HEK293 (cell line): ENCODE measurements around the gene COL9A2.
A peak's percentile ranks its signal among the peaks of the same experiment; 100 is the strongest.

Source experiments
- GLI4 ChIP-seq: fragments of 450-650 bp; formaldehyde crosslinking; IDR thresholded peaks from 2 replicates; pipeline ENCODE4 v1.5.1; 2016; ENCODE audit warnings: missing biosample characterization, missing genetic modification characterization
- HOXA7 ChIP-seq: sonication (generic); formaldehyde crosslinking; IDR thresholded peaks from 2 replicates; pipeline ENCODE4 v1.8.1; 2022; ENCODE audit warnings: missing genetic modification reagents, borderline replicate concordance
- RBAK ChIP-seq: fragments of 450-650 bp; formaldehyde crosslinking; IDR thresholded peaks from 2 replicates; pipeline ENCODE4 v1.5.1; 2016; ENCODE audit warnings: missing biosample characterization, missing genetic modification characterization
- SALL2 ChIP-seq: fragments of 450-650 bp; formaldehyde crosslinking; IDR thresholded peaks from 2 replicates; pipeline ENCODE4 v1.5.0; 2017; ENCODE audit warnings: missing biosample characterization, mild to moderate bottlenecking, missing genetic modification characterization, borderline replicate concordance
- SCRT2 ChIP-seq: fragments of 450-650 bp; formaldehyde crosslinking; IDR thresholded peaks from 2 replicates; pipeline ENCODE4 v1.5.1; 2016; ENCODE audit warnings: missing biosample characterization, missing genetic modification characterization
- ZBTB8A ChIP-seq: fragments of 450-650 bp; formaldehyde crosslinking; IDR thresholded peaks from 2 replicates; pipeline ENCODE4 v1.5.1; 2016; ENCODE audit warnings: missing biosample characterization, missing genetic modification characterization
- ZFHX2 ChIP-seq: fragments of 450-650 bp; formaldehyde crosslinking; conservative IDR thresholded peaks from 2 replicates; pipeline ENCODE4 v1.5.1; 2016; ENCODE audit warnings: missing biosample characterization, missing genetic modification characterization
- ZNF138 ChIP-seq: fragments of 450-650 bp; formaldehyde crosslinking; IDR thresholded peaks from 2 replicates; pipeline ENCODE4 v1.5.1; 2016; ENCODE audit warnings: missing biosample characterization, missing genetic modification characterization, borderline replicate concordance
- ZNF354C ChIP-seq: fragments of 450-650 bp; formaldehyde crosslinking; IDR thresholded peaks from 2 replicates; pipeline ENCODE4 v1.5.1; 2016; ENCODE audit warnings: missing biosample characterization, missing genetic modification characterization, low read depth, borderline replicate concordance
- ZNF391 ChIP-seq: fragments of 450-650 bp; formaldehyde crosslinking; IDR thresholded peaks from 2 replicates; pipeline ENCODE4 v1.5.1; 2016; ENCODE audit warnings: low read depth, missing biosample characterization, missing genetic modification characterization, borderline replicate concordance
- ZNF544 ChIP-seq: fragments of 450-650 bp; formaldehyde crosslinking; IDR thresholded peaks from 2 replicates; pipeline ENCODE4 v1.5.0; 2017; ENCODE audit warnings: missing biosample characterization, missing genetic modification characterization
- ZNF621 ChIP-seq: fragments of 450-650 bp; formaldehyde crosslinking; IDR thresholded peaks from 2 replicates; pipeline ENCODE4 v1.5.1; 2017; ENCODE audit warnings: missing biosample characterization, missing genetic modification characterization
- ZNF626 ChIP-seq: fragments of 450-650 bp; sonication (Bioruptor Pico); formaldehyde crosslinking; IDR thresholded peaks from 2 replicates; pipeline ENCODE4 v1.5.1; 2018; ENCODE audit warnings: missing biosample characterization, missing genetic modification characterization, inconsistent platforms
- ZNF660 ChIP-seq: fragments of 450-650 bp; IDR thresholded peaks from 2 replicates; pipeline ENCODE4 v1.5.1; 2018; ENCODE audit warnings: missing biosample characterization, mild to moderate bottlenecking, missing genetic modification characterization
- ZNF677 ChIP-seq: fragments of 450-650 bp; IDR thresholded peaks from 2 replicates; pipeline ENCODE4 v1.5.0; 2018; ENCODE audit warnings: missing biosample characterization, mild to moderate bottlenecking, missing genetic modification characterization, moderate library complexity
- ZNF785 ChIP-seq: fragments of 450-650 bp; formaldehyde crosslinking; IDR thresholded peaks from 2 replicates; pipeline ENCODE4 v1.5.1; 2016; ENCODE audit warnings: missing biosample characterization, missing genetic modification characterization
- ZNF791 ChIP-seq: fragments of 450-650 bp; formaldehyde crosslinking; IDR thresholded peaks from 2 replicates; pipeline ENCODE4 v1.5.1; 2016; ENCODE audit warnings: missing biosample characterization, missing genetic modification characterization
- ZNF843 ChIP-seq: fragments of 450-650 bp; formaldehyde crosslinking; IDR thresholded peaks from 2 replicates; pipeline ENCODE4 v1.5.1; 2016; ENCODE audit warnings: missing biosample characterization, missing genetic modification characterization
- TF ChIP-seq, protein P1 (sequence below): fragments of 450-650 bp; IDR thresholded peaks from 2 replicates; pipeline ENCODE4 v1.5.1; 2018; ENCODE audit warnings: missing biosample characterization, mild to moderate bottlenecking, missing genetic modification characterization
- TF ChIP-seq, protein P2 (sequence below): fragments of 450-650 bp; IDR thresholded peaks from 2 replicates; pipeline ENCODE4 v1.5.1; 2018; ENCODE audit warnings: missing biosample characterization, missing genetic modification characterization
- TF ChIP-seq, protein P3 (sequence below): fragments of 450-650 bp; formaldehyde crosslinking; IDR thresholded peaks from 2 replicates; pipeline ENCODE4 v1.5.1; 2017; ENCODE audit warnings: missing biosample characterization, missing genetic modification characterization
- TF ChIP-seq, protein P4 (sequence below): fragments of 450-650 bp; formaldehyde crosslinking; IDR thresholded peaks from 2 replicates; pipeline ENCODE4 v1.5.1; 2016; ENCODE audit warnings: missing biosample characterization, missing genetic modification characterization
- TF ChIP-seq, protein P5 (sequence below): fragments of 450-650 bp; formaldehyde crosslinking; IDR thresholded peaks from 2 replicates; pipeline ENCODE4 v1.5.0; 2017; ENCODE audit warnings: missing biosample characterization, missing genetic modification characterization, borderline replicate concordance
- TF ChIP-seq, protein P6 (sequence below): fragments of 450-650 bp; formaldehyde crosslinking; IDR thresholded peaks from 2 replicates; pipeline ENCODE4 v1.5.1; 2016; ENCODE audit warnings: missing biosample characterization, missing genetic modification characterization

COL9A2 gene

DNA sequence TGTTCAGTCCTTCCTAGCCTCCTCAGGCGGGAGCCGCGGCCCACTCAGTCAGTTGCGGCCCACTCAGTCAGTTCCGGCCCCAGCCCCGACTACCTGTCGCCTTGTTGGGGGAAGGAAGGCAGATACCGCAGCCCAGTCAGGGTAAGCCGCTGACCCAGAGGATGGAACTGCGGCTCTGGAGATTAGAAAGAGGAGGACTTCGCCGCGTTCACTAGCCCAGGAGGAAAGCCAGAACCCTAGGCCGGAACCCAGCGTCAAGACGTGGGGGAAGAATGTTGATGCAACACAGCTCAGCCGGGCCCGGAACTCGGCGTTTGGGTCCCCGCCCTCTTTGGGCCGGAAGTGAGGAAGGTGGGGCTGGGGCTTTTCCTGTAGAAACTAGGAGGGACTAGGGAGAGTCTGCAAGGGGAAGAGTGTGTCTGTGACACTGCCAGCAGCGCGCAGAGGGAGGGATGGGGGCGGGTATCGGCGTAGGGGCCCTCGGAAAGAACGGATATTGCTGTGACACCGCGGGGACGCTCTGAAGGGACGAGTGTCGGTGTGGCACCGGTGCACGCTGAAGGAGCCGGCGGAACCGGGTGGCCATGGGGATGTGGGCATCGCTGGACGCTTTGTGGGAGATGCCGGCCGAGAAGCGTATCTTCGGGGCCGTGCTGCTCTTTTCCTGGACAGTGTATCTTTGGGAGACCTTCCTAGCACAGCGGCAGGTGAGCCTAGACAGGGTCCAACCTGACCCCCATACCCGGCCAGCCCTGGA is 59.2 kb downstream of the COL9A2 start, which contains the start of gene ZMPSTE24 (continued):
- TF ChIP-seq ZNF138 (tag by site-specific recombination) (no peak), ZNF791 (tag by site-specific recombination) (no peak), HOXA7 (CRISPR knock-in tag) (no peak), ZNF660 (tag by site-specific recombination) (peak; percentile 99), SCRT2 (peak; percentile 88), ZNF621 (tag by site-specific recombination) (no peak), ZNF354C (tag by site-specific recombination) (no peak), ZNF785 (tag by site-specific recombination) (peak; percentile 84), SALL2 (tag by site-specific recombination) (no peak), ZNF843 (peak; percentile 86), ZBTB8A (tag by site-specific recombination) (peak; percentile 74; the same call in 1 of the 2 replicates), ZNF544 (no peak; the same call in 1 of the 2 replicates), ZNF677 (tag by site-specific recombination) (no peak), RBAK (tag by site-specific recombination) (no peak), ZNF626 (tag by site-specific recombination) (no peak), GLI4 (peak; percentile 98), ZFHX2 (tag by site-specific recombination) (peak; percentile 91), ZNF391 (tag by site-specific recombination) (peak; percentile 99)
- TF ChIP-seq, protein P1, sequence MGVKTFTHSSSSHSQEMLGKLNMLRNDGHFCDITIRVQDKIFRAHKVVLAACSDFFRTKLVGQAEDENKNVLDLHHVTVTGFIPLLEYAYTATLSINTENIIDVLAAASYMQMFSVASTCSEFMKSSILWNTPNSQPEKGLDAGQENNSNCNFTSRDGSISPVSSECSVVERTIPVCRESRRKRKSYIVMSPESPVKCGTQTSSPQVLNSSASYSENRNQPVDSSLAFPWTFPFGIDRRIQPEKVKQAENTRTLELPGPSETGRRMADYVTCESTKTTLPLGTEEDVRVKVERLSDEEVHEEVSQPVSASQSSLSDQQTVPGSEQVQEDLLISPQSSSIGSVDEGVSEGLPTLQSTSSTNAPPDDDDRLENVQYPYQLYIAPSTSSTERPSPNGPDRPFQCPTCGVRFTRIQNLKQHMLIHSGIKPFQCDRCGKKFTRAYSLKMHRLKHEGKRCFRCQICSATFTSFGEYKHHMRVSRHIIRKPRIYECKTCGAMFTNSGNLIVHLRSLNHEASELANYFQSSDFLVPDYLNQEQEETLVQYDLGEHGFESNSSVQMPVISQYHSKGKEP (tag by site-specific recombination) = peak; percentile 84
- TF ChIP-seq, protein P2, sequence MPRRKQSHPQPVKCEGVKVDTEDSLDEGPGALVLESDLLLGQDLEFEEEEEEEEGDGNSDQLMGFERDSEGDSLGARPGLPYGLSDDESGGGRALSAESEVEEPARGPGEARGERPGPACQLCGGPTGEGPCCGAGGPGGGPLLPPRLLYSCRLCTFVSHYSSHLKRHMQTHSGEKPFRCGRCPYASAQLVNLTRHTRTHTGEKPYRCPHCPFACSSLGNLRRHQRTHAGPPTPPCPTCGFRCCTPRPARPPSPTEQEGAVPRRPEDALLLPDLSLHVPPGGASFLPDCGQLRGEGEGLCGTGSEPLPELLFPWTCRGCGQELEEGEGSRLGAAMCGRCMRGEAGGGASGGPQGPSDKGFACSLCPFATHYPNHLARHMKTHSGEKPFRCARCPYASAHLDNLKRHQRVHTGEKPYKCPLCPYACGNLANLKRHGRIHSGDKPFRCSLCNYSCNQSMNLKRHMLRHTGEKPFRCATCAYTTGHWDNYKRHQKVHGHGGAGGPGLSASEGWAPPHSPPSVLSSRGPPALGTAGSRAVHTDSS = peak; percentile 78
- TF ChIP-seq, protein P3, sequence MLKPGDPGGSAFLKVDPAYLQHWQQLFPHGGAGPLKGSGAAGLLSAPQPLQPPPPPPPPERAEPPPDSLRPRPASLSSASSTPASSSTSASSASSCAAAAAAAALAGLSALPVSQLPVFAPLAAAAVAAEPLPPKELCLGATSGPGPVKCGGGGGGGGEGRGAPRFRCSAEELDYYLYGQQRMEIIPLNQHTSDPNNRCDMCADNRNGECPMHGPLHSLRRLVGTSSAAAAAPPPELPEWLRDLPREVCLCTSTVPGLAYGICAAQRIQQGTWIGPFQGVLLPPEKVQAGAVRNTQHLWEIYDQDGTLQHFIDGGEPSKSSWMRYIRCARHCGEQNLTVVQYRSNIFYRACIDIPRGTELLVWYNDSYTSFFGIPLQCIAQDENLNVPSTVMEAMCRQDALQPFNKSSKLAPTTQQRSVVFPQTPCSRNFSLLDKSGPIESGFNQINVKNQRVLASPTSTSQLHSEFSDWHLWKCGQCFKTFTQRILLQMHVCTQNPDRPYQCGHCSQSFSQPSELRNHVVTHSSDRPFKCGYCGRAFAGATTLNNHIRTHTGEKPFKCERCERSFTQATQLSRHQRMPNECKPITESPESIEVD (tag by site-specific recombination) = no peak
- TF ChIP-seq, protein P4, sequence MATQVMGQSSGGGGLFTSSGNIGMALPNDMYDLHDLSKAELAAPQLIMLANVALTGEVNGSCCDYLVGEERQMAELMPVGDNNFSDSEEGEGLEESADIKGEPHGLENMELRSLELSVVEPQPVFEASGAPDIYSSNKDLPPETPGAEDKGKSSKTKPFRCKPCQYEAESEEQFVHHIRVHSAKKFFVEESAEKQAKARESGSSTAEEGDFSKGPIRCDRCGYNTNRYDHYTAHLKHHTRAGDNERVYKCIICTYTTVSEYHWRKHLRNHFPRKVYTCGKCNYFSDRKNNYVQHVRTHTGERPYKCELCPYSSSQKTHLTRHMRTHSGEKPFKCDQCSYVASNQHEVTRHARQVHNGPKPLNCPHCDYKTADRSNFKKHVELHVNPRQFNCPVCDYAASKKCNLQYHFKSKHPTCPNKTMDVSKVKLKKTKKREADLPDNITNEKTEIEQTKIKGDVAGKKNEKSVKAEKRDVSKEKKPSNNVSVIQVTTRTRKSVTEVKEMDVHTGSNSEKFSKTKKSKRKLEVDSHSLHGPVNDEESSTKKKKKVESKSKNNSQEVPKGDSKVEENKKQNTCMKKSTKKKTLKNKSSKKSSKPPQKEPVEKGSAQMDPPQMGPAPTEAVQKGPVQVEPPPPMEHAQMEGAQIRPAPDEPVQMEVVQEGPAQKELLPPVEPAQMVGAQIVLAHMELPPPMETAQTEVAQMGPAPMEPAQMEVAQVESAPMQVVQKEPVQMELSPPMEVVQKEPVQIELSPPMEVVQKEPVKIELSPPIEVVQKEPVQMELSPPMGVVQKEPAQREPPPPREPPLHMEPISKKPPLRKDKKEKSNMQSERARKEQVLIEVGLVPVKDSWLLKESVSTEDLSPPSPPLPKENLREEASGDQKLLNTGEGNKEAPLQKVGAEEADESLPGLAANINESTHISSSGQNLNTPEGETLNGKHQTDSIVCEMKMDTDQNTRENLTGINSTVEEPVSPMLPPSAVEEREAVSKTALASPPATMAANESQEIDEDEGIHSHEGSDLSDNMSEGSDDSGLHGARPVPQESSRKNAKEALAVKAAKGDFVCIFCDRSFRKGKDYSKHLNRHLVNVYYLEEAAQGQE (tag by site-specific recombination) = no peak; the same call in none of the 2 replicates
- TF ChIP-seq, protein P5, sequence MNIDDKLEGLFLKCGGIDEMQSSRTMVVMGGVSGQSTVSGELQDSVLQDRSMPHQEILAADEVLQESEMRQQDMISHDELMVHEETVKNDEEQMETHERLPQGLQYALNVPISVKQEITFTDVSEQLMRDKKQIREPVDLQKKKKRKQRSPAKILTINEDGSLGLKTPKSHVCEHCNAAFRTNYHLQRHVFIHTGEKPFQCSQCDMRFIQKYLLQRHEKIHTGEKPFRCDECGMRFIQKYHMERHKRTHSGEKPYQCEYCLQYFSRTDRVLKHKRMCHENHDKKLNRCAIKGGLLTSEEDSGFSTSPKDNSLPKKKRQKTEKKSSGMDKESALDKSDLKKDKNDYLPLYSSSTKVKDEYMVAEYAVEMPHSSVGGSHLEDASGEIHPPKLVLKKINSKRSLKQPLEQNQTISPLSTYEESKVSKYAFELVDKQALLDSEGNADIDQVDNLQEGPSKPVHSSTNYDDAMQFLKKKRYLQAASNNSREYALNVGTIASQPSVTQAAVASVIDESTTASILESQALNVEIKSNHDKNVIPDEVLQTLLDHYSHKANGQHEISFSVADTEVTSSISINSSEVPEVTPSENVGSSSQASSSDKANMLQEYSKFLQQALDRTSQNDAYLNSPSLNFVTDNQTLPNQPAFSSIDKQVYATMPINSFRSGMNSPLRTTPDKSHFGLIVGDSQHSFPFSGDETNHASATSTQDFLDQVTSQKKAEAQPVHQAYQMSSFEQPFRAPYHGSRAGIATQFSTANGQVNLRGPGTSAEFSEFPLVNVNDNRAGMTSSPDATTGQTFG = no peak
- TF ChIP-seq, protein P6, sequence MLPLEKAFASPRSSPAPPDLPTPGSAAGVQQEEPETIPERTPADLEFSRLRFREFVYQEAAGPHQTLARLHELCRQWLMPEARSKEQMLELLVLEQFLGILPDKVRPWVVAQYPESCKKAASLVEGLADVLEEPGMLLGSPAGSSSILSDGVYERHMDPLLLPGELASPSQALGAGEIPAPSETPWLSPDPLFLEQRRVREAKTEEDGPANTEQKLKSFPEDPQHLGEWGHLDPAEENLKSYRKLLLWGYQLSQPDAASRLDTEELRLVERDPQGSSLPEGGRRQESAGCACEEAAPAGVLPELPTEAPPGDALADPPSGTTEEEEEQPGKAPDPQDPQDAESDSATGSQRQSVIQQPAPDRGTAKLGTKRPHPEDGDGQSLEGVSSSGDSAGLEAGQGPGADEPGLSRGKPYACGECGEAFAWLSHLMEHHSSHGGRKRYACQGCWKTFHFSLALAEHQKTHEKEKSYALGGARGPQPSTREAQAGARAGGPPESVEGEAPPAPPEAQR (tag by site-specific recombination) = peak; percentile 94; the same call in 1 of the 2 replicates
